H1 (cell line): Measurements from ENCODE around the gene CBFA2T2. TPM values are rescaled to one million over a fixed set of nuclear protein-coding genes. Genes with fewer than 3 reads are reported as not detected.

Experiments
- CTCF ChIA-PET: fragments of 300-600 bp; sonication (Branson Sonifier 250); formaldehyde crosslinking; loops from one replicate; lab custom pipeline; 2021; ENCODE audit not compliant: partially characterized antibody; lab: Charles Lee
- POLR2A ChIA-PET: fragments of 300-600 bp; sonication (Branson Sonifier 250); formaldehyde crosslinking; loops from one replicate; lab custom pipeline; 2021; ENCODE audit warnings: inconsistent platforms; ENCODE audit not compliant: partially characterized antibody; lab: Charles Lee
- DNase-seq, 2 experiments: peaks; one replicate each; pipeline versions ENCODE4 v3.0.0 to v3.0.0-alpha.2; 2010 to 2022; ENCODE audit warnings: low spot score in 2 of 2, low read depth in 1 of 2, mixed read lengths in 1 of 2
- FAIRE-seq: peaks from 2 replicates; lab custom pipeline; 2011; peaks lifted over from hg19 to GRCh38; lab: Jason Lieb, UNC
- H2AFZ ChIP-seq: 2 replicates; pipeline ENCODE4 v1.8.1; 2012; ENCODE audit warnings: low read length, inconsistent platforms
- H2AK5ac ChIP-seq: 2 replicates; pipeline ENCODE4 v1.6.1; 2013; ENCODE audit warnings: low read depth, low read length
- H2BK120ac ChIP-seq: replicated peaks from 2 replicates; pipeline ENCODE3; 2013; ENCODE audit warnings: low read depth, low read length, inconsistent platforms
- H2BK12ac ChIP-seq: 2 replicates; pipeline ENCODE4 v1.6.1; 2013; ENCODE audit warnings: low read depth, low read length
- H2BK15ac ChIP-seq: 2 replicates; pipeline ENCODE4 v1.6.1; 2013; ENCODE audit warnings: low read length
- H2BK20ac ChIP-seq: 2 replicates; pipeline ENCODE4 v1.6.1; 2013; ENCODE audit warnings: low read length
- H2BK5ac ChIP-seq: 2 replicates; pipeline ENCODE4 v1.6.1; 2013; ENCODE audit warnings: low read depth, low read length
- H3K14ac ChIP-seq: 2 replicates; pipeline ENCODE4 v1.6.1; 2013; ENCODE audit warnings: inconsistent platforms; ENCODE audit not compliant: insufficient read length
- H3K18ac ChIP-seq: 2 replicates; pipeline ENCODE4 v1.6.1; 2013; ENCODE audit warnings: low read length; ENCODE audit errors: extremely low read depth
- H3K23ac ChIP-seq: 2 replicates; pipeline ENCODE4 v1.6.1; 2013; ENCODE audit warnings: inconsistent platforms; ENCODE audit not compliant: insufficient read length
- H3K23me2 ChIP-seq: 2 replicates; pipeline ENCODE4 v1.6.1; 2013; ENCODE audit warnings: low read depth, low read length
- H3K27ac ChIP-seq: 2 replicates; pipeline ENCODE4 v1.6.1; 2011; ENCODE audit warnings: low read depth, low read length, inconsistent platforms
- H3K27me3 ChIP-seq, 4 experiments: replicated peaks in 1 of 4; 1 replicate in 1 of 4; 2 replicates in 3 of 4; pipeline versions ENCODE4 v1.6.1 to v1.8.1; 2011 to 2013; ENCODE audit warnings: low read length in 3 of 4, mild to moderate bottlenecking in 3 of 4, inconsistent platforms in 2 of 4, mixed read lengths in 2 of 4, moderate library complexity in 1 of 4; ENCODE audit not compliant: control insufficient read depth in 3 of 4, insufficient read depth in 3 of 4; ENCODE audit errors: extremely low read depth in 1 of 4
- H3K36me3 ChIP-seq, 4 experiments: 2 replicates each; pipeline versions ENCODE4 v1.6.1 to v1.8.1; 2011 to 2013; ENCODE audit warnings: mild to moderate bottlenecking in 4 of 4, low read length in 3 of 4, moderate library complexity in 2 of 4, control low read depth in 1 of 4, inconsistent platforms in 1 of 4; ENCODE audit not compliant: insufficient read depth in 4 of 4, control insufficient read depth in 2 of 4
- H3K4ac ChIP-seq: replicated peaks from 2 replicates; pipeline ENCODE3; 2013; ENCODE audit warnings: low read length, low read depth, mixed read lengths, inconsistent platforms; ENCODE audit not compliant: insufficient read length
- H3K4me1 ChIP-seq, 4 experiments: replicated peaks in 1 of 4; 1 replicate in 1 of 4; 2 replicates in 3 of 4; pipeline versions ENCODE4 v1.6.1 to v1.8.1; 2011 to 2013; ENCODE audit warnings: low read length in 3 of 4, inconsistent platforms in 2 of 4, mixed read lengths in 1 of 4; ENCODE audit not compliant: insufficient read depth in 4 of 4, control insufficient read depth in 3 of 4
- H3K4me2 ChIP-seq, 2 experiments: 2 replicates each; pipeline versions ENCODE4 v1.6.1 to v1.8.1; 2011 to 2013; ENCODE audit warnings: low read depth in 2 of 2, low read length in 2 of 2, control low read depth in 1 of 2, inconsistent platforms in 1 of 2, mild to moderate bottlenecking in 1 of 2; ENCODE audit not compliant: insufficient read depth in 1 of 2
- H3K4me3 ChIP-seq, 4 experiments: fragments of 200-600, 300-600 bp in 1 of 4; sonication (generic), shearing (Covaris generic), sonication (Bioruptor Twin) in 1 of 4; 2 replicates each; pipeline versions ENCODE4 v1.5.1 to v1.8.1; 2011 to 2016; ENCODE audit warnings: low read length in 4 of 4, low read depth in 3 of 4, control low read depth in 2 of 4, inconsistent platforms in 2 of 4, mild to moderate bottlenecking in 2 of 4, mixed read lengths in 1 of 4, moderate library complexity in 1 of 4; ENCODE audit not compliant: insufficient read depth in 2 of 4; ENCODE audit errors: extremely low read depth in 1 of 4
- H3K56ac ChIP-seq: replicated peaks from 2 replicates; pipeline ENCODE3; 2013; ENCODE audit warnings: low read depth, mild to moderate bottlenecking, mixed read lengths, low read length, inconsistent platforms; ENCODE audit not compliant: insufficient read length
- H3K79me1 ChIP-seq: 2 replicates; pipeline ENCODE4 v1.6.1; 2013; ENCODE audit warnings: low read depth, low read length, control low read depth
- H3K79me2 ChIP-seq, 2 experiments: 2 replicates each; pipeline versions ENCODE4 v1.6.1 to v1.8.1; 2012 to 2013; ENCODE audit warnings: low read length in 2 of 2, mild to moderate bottlenecking in 2 of 2, inconsistent platforms in 1 of 2; ENCODE audit not compliant: insufficient read depth in 2 of 2, control insufficient read depth in 1 of 2
- H3K9ac ChIP-seq, 4 experiments: replicated peaks in 1 of 4; 1 replicate in 1 of 4; 2 replicates in 3 of 4; pipeline versions ENCODE4 v1.6.1 to v1.8.1; 2011 to 2013; ENCODE audit warnings: low read depth in 3 of 4, low read length in 3 of 4, control low read depth in 2 of 4, mild to moderate bottlenecking in 2 of 4, moderate library complexity in 2 of 4, inconsistent platforms in 1 of 4; ENCODE audit errors: extremely low read depth in 1 of 4
- H3K9me3 ChIP-seq, 2 experiments: 2 replicates each; pipeline versions ENCODE4 v1.6.1 to v1.8.1; 2012 to 2013; ENCODE audit warnings: mild to moderate bottlenecking in 2 of 2, moderate library complexity in 2 of 2, control low read depth in 1 of 2, inconsistent platforms in 1 of 2, low read depth in 1 of 2, low read length in 1 of 2, mixed read lengths in 1 of 2; ENCODE audit not compliant: insufficient read depth in 2 of 2
- H4K20me1 ChIP-seq, 2 experiments: replicated peaks in 1 of 2; 2 replicates each; pipeline versions ENCODE3 to v1.8.1; 2011 to 2013; ENCODE audit warnings: inconsistent platforms in 2 of 2, low read length in 2 of 2, mild to moderate bottlenecking in 1 of 2; ENCODE audit not compliant: insufficient read depth in 2 of 2, control insufficient read depth in 1 of 2
- H4K5ac ChIP-seq: 2 replicates; pipeline ENCODE4 v1.6.1; 2013; ENCODE audit warnings: low read length, low read depth, mixed read lengths, inconsistent platforms; ENCODE audit not compliant: insufficient read length
- H4K8ac ChIP-seq: 2 replicates; pipeline ENCODE4 v1.8.0; 2013; ENCODE audit warnings: mild to moderate bottlenecking, moderate library complexity, low read length, inconsistent platforms; ENCODE audit not compliant: insufficient read depth; ENCODE audit errors: extremely low read depth
- H4K91ac ChIP-seq: replicated peaks from 2 replicates; pipeline ENCODE3; 2013; ENCODE audit warnings: low read length, mixed read lengths, inconsistent platforms; ENCODE audit not compliant: insufficient read length
- BRCA1 ChIP-seq: IDR thresholded peaks from 2 replicates; pipeline ENCODE4 v1.6.1; 2012; ENCODE audit warnings: low read depth, low read length, improper control_type of control experiment
- CBX8 ChIP-seq: fragments of 300-800, 300-1000 bp; sonication (generic); IDR thresholded peaks from 2 replicates; pipeline ENCODE4 v1.7.1; 2016; ENCODE audit warnings: low read depth, low read length, borderline replicate concordance
- CEBPB ChIP-seq: IDR thresholded peaks from 2 replicates; pipeline ENCODE4 v1.6.1; 2012; ENCODE audit warnings: low read depth, low read length
- E2F6 ChIP-seq: IDR thresholded peaks from 2 replicates; pipeline ENCODE4 v1.6.1; 2012; ENCODE audit warnings: inconsistent platforms
- POLR2AphosphoS5 ChIP-seq: IDR thresholded peaks from 2 replicates; pipeline ENCODE4 v1.6.1; 2011; ENCODE audit warnings: low read depth, low read length
- RXRA ChIP-seq: IDR thresholded peaks from 2 replicates; pipeline ENCODE4 v1.6.1; 2011; ENCODE audit warnings: low read depth, mild to moderate bottlenecking, low read length, moderate library complexity; ENCODE audit not compliant: insufficient read depth
- SIN3A ChIP-seq, 2 experiments: IDR thresholded peaks in 1 of 2; conservative IDR thresholded peaks in 1 of 2; 2 replicates each; pipeline ENCODE4 v1.6.1; 2011 to 2012; ENCODE audit warnings: low read length in 2 of 2, improper control_type of control experiment in 1 of 2, low read depth in 1 of 2, mild to moderate bottlenecking in 1 of 2
- SIRT6 ChIP-seq: IDR thresholded peaks from one replicate; pipeline ENCODE4 v1.7.1; 2012; ENCODE audit warnings: low read length, inconsistent platforms
- TAF7 ChIP-seq: optimal IDR thresholded peaks from 2 replicates; pipeline ENCODE3; 2011; ENCODE audit warnings: low read depth, mild to moderate bottlenecking, inconsistent platforms, low read length, moderate library complexity, borderline replicate concordance
- TEAD4 ChIP-seq: IDR thresholded peaks from 2 replicates; pipeline ENCODE4 v1.6.1; 2012; ENCODE audit warnings: low read depth, low read length, inconsistent platforms, mixed read lengths
- USF2 ChIP-seq: IDR thresholded peaks from 2 replicates; pipeline ENCODE4 v1.6.1; 2011; ENCODE audit warnings: low read length, improper control_type of control experiment
- ZNF274 ChIP-seq: IDR thresholded peaks from 2 replicates; pipeline ENCODE4 v1.7.0; 2012; ENCODE audit warnings: low read length, borderline replicate concordance; ENCODE audit errors: extremely low read depth
- WGBS, 2 experiments: shearing (Covaris generic) in 1 of 2; methylation state at CpG; one replicate each; pipeline versions ENCODE4 v1.1.6 to v1.1.7; 2013 to 2015; ENCODE audit warnings: low lambda C conversion rate in 2 of 2, mixed read lengths in 2 of 2, inconsistent platforms in 1 of 2, low coverage in 1 of 2, missing lambda C conversion rate in 1 of 2; ENCODE audit not compliant: insufficient replicate concordance in 2 of 2, insufficient coverage in 1 of 2, insufficient read length in 1 of 2; ENCODE audit errors: extremely low coverage in 1 of 2, missing lambda C conversion rate in 1 of 2; 5-methylcytosine and 5-hydroxymethylcytosine counted together
- polyA plus RNA-seq, 7 experiments: library from polyadenylated mRNA; depleted of rRNA in 3 of 7; stranded (reverse) in 5 of 7; unstranded in 2 of 7; fragments of >200 nt in 5 of 7; fragments of 200-250 nt in 2 of 7; gene quantifications; 1 replicate in 5 of 7; 2 replicates in 1 of 7; 4 replicates in 1 of 7; pipeline versions ENCODE4 v1.2.1 to v1.2.3, GENCODE V29; 2011 to 2013; ENCODE audit warnings: missing spikeins in 2 of 7, mixed read lengths in 2 of 7
- total RNA-seq: library from RNA; stranded (reverse); fragmentation: NEBNext Ultra II Directional; extraction: Animal tissue kit (Norgen Biotek cat#: 25700); gene quantifications from 2 replicates; pipeline ENCODE4 v1.2.1, GENCODE V29; 2021

Gene CBFA2T2
- total and polyA plus RNA-seq, 2 of the 8 experiments (the other 6 are each of a cell fraction or from before 2014, with no cell fraction given), result 11.6 to 12.9 TPM

- H4K20me1 ChIP-seq, result peaks cover 0 to 2% of the 10 kb centered on the region in 2 experiments
- no peak overlapping the region for H3K9ac ChIP-seq
- no peak overlapping the region for H3K27ac ChIP-seq
- H3K56ac ChIP-seq, result no peak overlapping the region
- no peak overlapping the region for H3K23ac ChIP-seq
- no peak overlapping the region for H2AK5ac ChIP-seq
- no peaks in the 10 kb centered on the region for H3K36me3 ChIP-seq
- H2BK5ac ChIP-seq, result no peak overlapping the region
- H3K14ac ChIP-seq, result no peak overlapping the region
- 94% methylated on average over 2 of the region's 2 CpGs; no CpG with 5 or more reads in 1 of the 2 experiments for WGBS, 2 experiments
- H3K18ac ChIP-seq, result no peak overlapping the region
- H3K79me2 ChIP-seq, result no peaks in the 10 kb centered on the region
- H4K8ac ChIP-seq, result no peak overlapping the region
- ChIA-PET POLR2A (no interaction called here), CTCF (interaction anchor here (3.1 kb wide), 1 partner anchor 16 kb away, joined by 14 read pairs; no protein-coding TSS in a partner anchor)
- DNase-seq, result no peak
- no peaks in the 10 kb centered on the region for H3K27me3 ChIP-seq
- H4K5ac ChIP-seq, result no peak overlapping the region
- no peak overlapping the region for H4K91ac ChIP-seq
- no peaks in the 10 kb centered on the region; a peak in 1 of 7 replicates for H3K4me1 ChIP-seq
- H2BK12ac ChIP-seq, result no peak overlapping the region
- no peak overlapping the region for H2AFZ ChIP-seq
- peak overlapping the region; percentile 63; the same call in 1 of the 2 replicates for H2BK20ac ChIP-seq
- no peaks in the 10 kb centered on the region for H3K9me3 ChIP-seq
- H3K4me3 ChIP-seq, result no peak overlapping the region
- H2BK120ac ChIP-seq, result no peak overlapping the region
- no peaks in the 10 kb centered on the region; the same call in 1 of the 2 replicates for H3K79me1 ChIP-seq
- no peak for FAIRE-seq
- H3K4me2 ChIP-seq, result no peak overlapping the region
- H3K23me2 ChIP-seq, result no peaks in the 10 kb centered on the region
- H2BK15ac ChIP-seq, result 0 out of 2 replicates have a peak overlapping the region, but pooled peaks have one; percentile 9
- H3K4ac ChIP-seq, result no peak overlapping the region
- TF ChIP-seq ZNF274 (no peak), USF2 (no peak), TAF7 (no peak), CBX8 (no peak), E2F6 (no peak), SIN3A (conservative IDR thresholded peaks at IDR 0.05 in 1 of 2, IDR thresholded peaks at IDR 0.05 in 1 of 2; ENCODE audit: low read depth in 1 of 2, low read length in 2 of 2) (no peak), SIRT6 (no peak), CEBPB (no peak), RXRA (no peak), BRCA1 (no peak), TEAD4 (no peak), POLR2AphosphoS5 (no peak)
Observed at GRCh38 chr20:33560026-33560425, 70.1 kb downstream of the CBFA2T2 start.
